Ascending aorta (tissue), 2 donors: ENCODE results near the gene SDS. TPM values are rescaled to one million over a fixed set of nuclear protein-coding genes. Genes with fewer than 3 reads are reported as not detected.

Experiments used
- DNase-seq, 2 donors: peaks; one replicate each; pipeline ENCODE4 v3.0.0-alpha.2; 2019; ENCODE audit warnings: low spot score in 2 of 2
- H3K27ac ChIP-seq, 2 donors: fragments of 200-600 bp; sonication (generic); one replicate each; pipeline ENCODE4 v1.5.1; 2016 to 2017; ENCODE audit warnings: mild to moderate bottlenecking in 1 of 2
- H3K27me3 ChIP-seq: fragments of 200-600 bp; sonication (generic); one replicate; pipeline ENCODE4 v1.5.1; 2017
- H3K36me3 ChIP-seq, 2 donors: fragments of 200-600 bp; sonication (generic); one replicate each; pipeline ENCODE4 v1.5.1; 2016
- H3K4me1 ChIP-seq, 2 donors: fragments of 200-600 bp; sonication (generic); one replicate each; pipeline ENCODE4 v1.5.1; 2016 to 2017; ENCODE audit warnings: mild to moderate bottlenecking in 1 of 2
- H3K4me3 ChIP-seq, 2 donors: fragments of 200-600 bp; sonication (generic); one replicate each; pipeline ENCODE4 v1.5.1; 2016 to 2017; ENCODE audit warnings: mild to moderate bottlenecking in 1 of 2
- H3K9me3 ChIP-seq, 2 donors: fragments of 200-600 bp; sonication (generic); one replicate each; pipeline ENCODE4 v1.5.1; 2016
- CTCF ChIP-seq, 3 experiments: fragments of 200-600 bp in 2 of 3; fragments of 450-650 bp in 1 of 3; sonication (generic) in 2 of 3; IDR thresholded peaks; one replicate each; pipeline ENCODE4 v1.5.1; 2016 to 2019; ENCODE audit warnings: antibody characterized with exemption in 3 of 3, mild to moderate bottlenecking in 1 of 3, moderate library complexity in 1 of 3
- intact Hi-C: fragments of 100-400 bp; cut with DNase I; formaldehyde crosslinking; loops from one replicate; pipeline ENCODE4 v1.15.1; 2023
- total RNA-seq: library from RNA; depleted of rRNA; stranded (reverse); fragments of >200 nt; gene quantifications from one replicate; pipeline ENCODE4 v1.1.0, GENCODE V29; 2016

Gene SDS
- total RNA-seq, 1 donor from 2014 or later = 34.5 TPM

GRCh38 chr12:113401066-113402000 is 2.4 kb downstream of the SDS start:
- Histone ChIP-seq H3K27ac (no peak overlapping the region), H3K36me3 (no peaks in the 10 kb centered on the region), H3K4me3 (no peak overlapping the region), H3K4me1 (no peaks in the 10 kb centered on the region), H3K27me3 (no peaks in the 10 kb centered on the region), H3K9me3 (no peaks in the 10 kb centered on the region)
- TF ChIP-seq CTCF (IDR thresholded peaks at IDR 0.05) = no peak
- intact Hi-C loops = no loop called here
- no peak for DNase-seq

GRCh38 chr12:113400362-113400761 is 3.3 kb downstream of the SDS start:
- intact Hi-C loops = no loop called here
- Histone ChIP-seq H3K9me3 (no peaks in the 10 kb centered on the region), H3K27ac (no peak overlapping the region), H3K4me1 (no peaks in the 10 kb centered on the region), H3K36me3 (no peaks in the 10 kb centered on the region), H3K4me3 (no peak overlapping the region), H3K27me3 (no peaks in the 10 kb centered on the region)
- DNase-seq = no peak
- TF ChIP-seq CTCF (IDR thresholded peaks at IDR 0.05) = no peak

- no peaks in the 10 kb centered on the region for H3K4me1 ChIP-seq
- TF ChIP-seq CTCF (IDR thresholded peaks at IDR 0.05) = no peak
- no peaks in the 10 kb centered on the region for H3K27me3 ChIP-seq
- no peaks in the 10 kb centered on the region for H3K36me3 ChIP-seq
- H3K9me3 ChIP-seq = no peaks in the 10 kb centered on the region
- intact Hi-C loops = no loop called here
- no peak overlapping the region for H3K4me3 ChIP-seq
- H3K27ac ChIP-seq = no peak overlapping the region
- no peak for DNase-seq
Measured at GRCh38 chr12:113399490-113399889, 4.2 kb downstream of the SDS start.

GRCh38 chr12:113398346-113399290 is 5.1 kb downstream of the SDS start:
- no peak for DNase-seq
- H3K36me3 ChIP-seq = no peaks in the 10 kb centered on the region
- intact Hi-C loops = no loop called here
- H3K27me3 ChIP-seq = no peaks in the 10 kb centered on the region
- no peak overlapping the region for H3K27ac ChIP-seq
- no peak overlapping the region for H3K4me3 ChIP-seq
- no peak for TF ChIP-seq CTCF (IDR thresholded peaks at IDR 0.05)
- no peaks in the 10 kb centered on the region for H3K9me3 ChIP-seq
- no peaks in the 10 kb centered on the region for H3K4me1 ChIP-seq

- intact Hi-C loops = no loop called here
- no peak overlapping the region for H3K4me3 ChIP-seq
- no peaks in the 10 kb centered on the region for H3K9me3 ChIP-seq
- no peak for DNase-seq
- H3K27me3 ChIP-seq = no peaks in the 10 kb centered on the region
- no peaks in the 10 kb centered on the region for H3K36me3 ChIP-seq
- H3K4me1 ChIP-seq = no peaks in the 10 kb centered on the region
- TF ChIP-seq CTCF (IDR thresholded peaks at IDR 0.05) = no peak
- H3K27ac ChIP-seq = no peak overlapping the region
Measured at GRCh38 chr12:113397497-113398197, 6.0 kb downstream of the SDS start.
